ENCODE results near the gene KDM4B. TPM values are rescaled to one million over a fixed set of nuclear protein-coding genes. Genes with fewer than 3 reads are reported as not detected.

Gene KDM4B
- total RNA-seq, 1 donor from 2014 or later = 21.2 TPM

- no peak for DNase-seq (ENCODE audit: low read depth)
- no peak for TF ChIP-seq CTCF (IDR thresholded peaks at IDR 0.05; ENCODE audit: insufficient read depth, low read length, poor library complexity, severe bottlenecking)
- no peak overlapping the region for H3K4me3 ChIP-seq (ENCODE audit: low read depth, low read length)
- H3K27me3 ChIP-seq (ENCODE audit: control insufficient read depth, insufficient read depth, low read length) = no peaks in the 10 kb centered on the region
- H3K36me3 ChIP-seq (ENCODE audit: control insufficient read depth, insufficient read depth, low read length) = peaks cover 2% of the 10 kb centered on the region
These were observed 147.4 kb downstream of the KDM4B start for GRCh38 chr19:5116292-5116691.

GRCh38 chr19:5117421-5117820 lies 148.5 kb downstream of the KDM4B start:
- no peak for DNase-seq (ENCODE audit: low read depth)
- Histone ChIP-seq H3K27me3 (ENCODE audit: control insufficient read depth, insufficient read depth, low read length) (no peaks in the 10 kb centered on the region), H3K36me3 (ENCODE audit: control insufficient read depth, insufficient read depth, low read length) (no peaks in the 10 kb centered on the region), H3K4me3 (ENCODE audit: low read depth, low read length) (no peak overlapping the region)
- TF ChIP-seq CTCF (IDR thresholded peaks at IDR 0.05; ENCODE audit: insufficient read depth, low read length, poor library complexity, severe bottlenecking) = no peak

- no peaks in the 10 kb centered on the region for H3K36me3 ChIP-seq (ENCODE audit: control insufficient read depth, insufficient read depth, low read length)
- no peak for TF ChIP-seq CTCF (IDR thresholded peaks at IDR 0.05; ENCODE audit: insufficient read depth, low read length, poor library complexity, severe bottlenecking)
- H3K27me3 ChIP-seq (ENCODE audit: control insufficient read depth, insufficient read depth, low read length) = no peaks in the 10 kb centered on the region
- no peak for DNase-seq (ENCODE audit: low read depth)
- no peak overlapping the region for H3K4me3 ChIP-seq (ENCODE audit: low read depth, low read length)
These were observed 149.1 kb downstream of the KDM4B start for GRCh38 chr19:5118026-5118425.

GRCh38 chr19:5119297-5119998 lies 150.5 kb downstream of the KDM4B start:
- no peak for DNase-seq (ENCODE audit: low read depth)
- Histone ChIP-seq H3K4me3 (ENCODE audit: low read depth, low read length) (no peak overlapping the region), H3K27me3 (ENCODE audit: control insufficient read depth, insufficient read depth, low read length) (no peaks in the 10 kb centered on the region), H3K36me3 (ENCODE audit: control insufficient read depth, insufficient read depth, low read length) (no peaks in the 10 kb centered on the region)
- TF ChIP-seq CTCF (IDR thresholded peaks at IDR 0.05; ENCODE audit: insufficient read depth, low read length, poor library complexity, severe bottlenecking) = no peak

- Histone ChIP-seq H3K36me3 (ENCODE audit: control insufficient read depth, insufficient read depth, low read length) (no peaks in the 10 kb centered on the region), H3K4me3 (ENCODE audit: low read depth, low read length) (no peak overlapping the region), H3K27me3 (ENCODE audit: control insufficient read depth, insufficient read depth, low read length) (no peaks in the 10 kb centered on the region)
- no peak for TF ChIP-seq CTCF (IDR thresholded peaks at IDR 0.05; ENCODE audit: insufficient read depth, low read length, poor library complexity, severe bottlenecking)
- DNase-seq (ENCODE audit: low read depth) = no peak
These were observed 151.4 kb downstream of the KDM4B start for GRCh38 chr19:5120321-5120720.

- Histone ChIP-seq H3K27me3 (ENCODE audit: control insufficient read depth, insufficient read depth, low read length) (no peaks in the 10 kb centered on the region), H3K4me3 (ENCODE audit: low read depth, low read length) (no peak overlapping the region), H3K36me3 (ENCODE audit: control insufficient read depth, insufficient read depth, low read length) (no peaks in the 10 kb centered on the region)
- TF ChIP-seq CTCF (IDR thresholded peaks at IDR 0.05; ENCODE audit: insufficient read depth, low read length, poor library complexity, severe bottlenecking) = no peak
- DNase-seq (ENCODE audit: low read depth) = no peak
These were observed 151.9 kb downstream of the KDM4B start for GRCh38 chr19:5120833-5121232.

All from kidney epithelial cell (primary cell).